Measurements from ENCODE around the gene MLN.

- no peak for TF ChIP-seq EZH2 (IDR thresholded peaks at IDR 0.05; ENCODE audit: borderline replicate concordance, low read depth, low read length, severe bottlenecking)
- TF ChIP-seq CTCF (IDR thresholded peaks at IDR 0.05; ENCODE audit: borderline replicate concordance, extremely low read depth, low read length, poor library complexity, severe bottlenecking) = no peak
Measured at GRCh38 chr6:33750244-33750991, 53.4 kb downstream of the MLN start.

Measured in DND-41 (cell line).